Measurements from ENCODE around the gene CHST6. TPM values are rescaled to one million over a fixed set of nuclear protein-coding genes. Genes with fewer than 3 reads are reported as not detected.

CHST6 gene
- total RNA-seq, 1 experiment from 2014 or later: 17.9 TPM

GRCh38 chr16:75459691-75460090 lies 35.5 kb downstream of the CHST6 start:
- H2AFZ ChIP-seq (ENCODE audit: low read depth, low read length, poor library complexity, severe bottlenecking): no peak overlapping the region
- no peaks in the 10 kb centered on the region for H3K27me3 ChIP-seq (ENCODE audit: insufficient read depth, low read length)
- no peak overlapping the region for H3K4me3 ChIP-seq (replicated peaks in 1 of 2; ENCODE audit: low read depth in 1 of 2, low read length in 2 of 2)
- no peak overlapping the region for H3K4me2 ChIP-seq (ENCODE audit: low read length)
- no peaks in the 10 kb centered on the region for H3K9me2 ChIP-seq (ENCODE audit: insufficient read depth)
- DNase-seq (ENCODE audit: low read depth, low spot score): no peak
- CTCF ChIA-PET: no interaction called here
- POLR2A ChIA-PET: no interaction called here
- H3K4me1 ChIP-seq (ENCODE audit: control insufficient read depth in 1 of 2, insufficient read depth in 2 of 2, low read length in 2 of 2): peaks cover 3 to 22% of the 10 kb centered on the region in 2 experiments; a peak in 3 of 4 replicates
- no peaks in the 10 kb centered on the region for H3K9me3 ChIP-seq (ENCODE audit: control insufficient read depth in 1 of 2, insufficient read depth in 1 of 2, low read depth in 1 of 2, low read length in 2 of 2)
- no peak overlapping the region for H3K27ac ChIP-seq (ENCODE audit: low read depth, low read length)
- peaks cover 94% of the 10 kb centered on the region for H3K79me2 ChIP-seq (ENCODE audit: insufficient read depth, low read length)
- no peak for ATAC-seq
- no TSS peak for BruUV-seq (replicated peaks)
- H4K20me1 ChIP-seq (ENCODE audit: insufficient read depth): no peaks in the 10 kb centered on the region
- RAD21 ChIA-PET (ENCODE audit: low non-redundant PET in 1 of 2, low total read pairs in 2 of 2, uncharacterized antibody in 2 of 2, unreplicated experiment in 2 of 2): no interaction called here
- H3K36me3 ChIP-seq (ENCODE audit: control insufficient read depth in 1 of 2, insufficient read depth in 2 of 2, low read length in 2 of 2): no peaks in the 10 kb centered on the region; a peak in 1 of 4 replicates
- H3K9ac ChIP-seq (ENCODE audit: low read length): no peak overlapping the region
- intact Hi-C loops (cut with micrococcal nuclease): no loop called here
- no peak for TF ChIP-seq SIN3A (IDR thresholded peaks at IDR 0.05; ENCODE audit: low read depth)
- TF ChIP-seq, protein P1, sequence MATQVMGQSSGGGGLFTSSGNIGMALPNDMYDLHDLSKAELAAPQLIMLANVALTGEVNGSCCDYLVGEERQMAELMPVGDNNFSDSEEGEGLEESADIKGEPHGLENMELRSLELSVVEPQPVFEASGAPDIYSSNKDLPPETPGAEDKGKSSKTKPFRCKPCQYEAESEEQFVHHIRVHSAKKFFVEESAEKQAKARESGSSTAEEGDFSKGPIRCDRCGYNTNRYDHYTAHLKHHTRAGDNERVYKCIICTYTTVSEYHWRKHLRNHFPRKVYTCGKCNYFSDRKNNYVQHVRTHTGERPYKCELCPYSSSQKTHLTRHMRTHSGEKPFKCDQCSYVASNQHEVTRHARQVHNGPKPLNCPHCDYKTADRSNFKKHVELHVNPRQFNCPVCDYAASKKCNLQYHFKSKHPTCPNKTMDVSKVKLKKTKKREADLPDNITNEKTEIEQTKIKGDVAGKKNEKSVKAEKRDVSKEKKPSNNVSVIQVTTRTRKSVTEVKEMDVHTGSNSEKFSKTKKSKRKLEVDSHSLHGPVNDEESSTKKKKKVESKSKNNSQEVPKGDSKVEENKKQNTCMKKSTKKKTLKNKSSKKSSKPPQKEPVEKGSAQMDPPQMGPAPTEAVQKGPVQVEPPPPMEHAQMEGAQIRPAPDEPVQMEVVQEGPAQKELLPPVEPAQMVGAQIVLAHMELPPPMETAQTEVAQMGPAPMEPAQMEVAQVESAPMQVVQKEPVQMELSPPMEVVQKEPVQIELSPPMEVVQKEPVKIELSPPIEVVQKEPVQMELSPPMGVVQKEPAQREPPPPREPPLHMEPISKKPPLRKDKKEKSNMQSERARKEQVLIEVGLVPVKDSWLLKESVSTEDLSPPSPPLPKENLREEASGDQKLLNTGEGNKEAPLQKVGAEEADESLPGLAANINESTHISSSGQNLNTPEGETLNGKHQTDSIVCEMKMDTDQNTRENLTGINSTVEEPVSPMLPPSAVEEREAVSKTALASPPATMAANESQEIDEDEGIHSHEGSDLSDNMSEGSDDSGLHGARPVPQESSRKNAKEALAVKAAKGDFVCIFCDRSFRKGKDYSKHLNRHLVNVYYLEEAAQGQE (IDR thresholded peaks at IDR 0.05; ENCODE audit: low read depth): no peak

DNA sequence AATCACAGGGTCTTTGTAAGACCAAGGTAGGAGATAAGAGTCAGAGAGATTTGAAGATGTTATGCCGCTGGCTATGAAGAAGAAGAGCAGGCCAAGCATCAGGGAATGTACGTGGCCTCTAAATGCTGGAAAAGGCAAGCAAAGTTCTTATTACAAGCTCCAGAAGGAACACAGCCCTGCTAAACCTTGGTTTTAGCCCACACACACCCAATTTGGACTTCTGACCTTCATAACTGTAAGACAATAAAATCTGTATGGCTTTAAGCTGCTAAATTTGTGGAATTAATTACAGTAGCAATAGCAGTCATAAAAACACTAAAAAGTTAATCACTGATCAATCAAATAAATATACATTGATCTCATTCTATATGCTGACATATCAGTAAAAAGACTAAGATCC lies 36.8 kb downstream of the CHST6 start:
- no peaks in the 10 kb centered on the region for H4K20me1 ChIP-seq (ENCODE audit: insufficient read depth)

More for the DNA sequence above, 36.8 kb downstream of the CHST6 start:
- Histone ChIP-seq H3K27ac (ENCODE audit: low read depth, low read length) (no peak overlapping the region), H3K4me1 (ENCODE audit: control insufficient read depth in 1 of 2, insufficient read depth in 2 of 2, low read length in 2 of 2) (peaks cover 3 to 22% of the 10 kb centered on the region in 2 experiments; a peak in 3 of 4 replicates), H3K4me2 (ENCODE audit: low read length) (no peak overlapping the region), H3K36me3 (ENCODE audit: control insufficient read depth in 1 of 2, insufficient read depth in 2 of 2, low read length in 2 of 2) (no peaks in the 10 kb centered on the region; a peak in 1 of 4 replicates), H3K9me2 (ENCODE audit: insufficient read depth) (no peaks in the 10 kb centered on the region), H3K27me3 (ENCODE audit: insufficient read depth, low read length) (no peaks in the 10 kb centered on the region), H3K79me2 (ENCODE audit: insufficient read depth, low read length) (peaks cover 99% of the 10 kb centered on the region), H3K9ac (ENCODE audit: low read length) (no peak overlapping the region), H3K4me3 (replicated peaks in 1 of 2; ENCODE audit: low read depth in 1 of 2, low read length in 2 of 2) (no peak overlapping the region), H2AFZ (ENCODE audit: low read depth, low read length, poor library complexity, severe bottlenecking) (no peak overlapping the region), H3K9me3 (ENCODE audit: control insufficient read depth in 1 of 2, insufficient read depth in 1 of 2, low read depth in 1 of 2, low read length in 2 of 2) (no peaks in the 10 kb centered on the region)
- DNase-seq (ENCODE audit: low read depth, low spot score): no peak
- no peak for ATAC-seq
- POLR2A ChIA-PET: interaction anchor here (0.6 kb wide), 1 partner anchor 11 kb away, joined by 3 read pairs; no protein-coding TSS in a partner anchor
- intact Hi-C loops (cut with micrococcal nuclease): no loop called here
- no peak for TF ChIP-seq TCF7L2 (IDR thresholded peaks at IDR 0.05; ENCODE audit: borderline replicate concordance, extremely low read depth, insufficient read depth, insufficient read length)
- TF ChIP-seq ELF1 (IDR thresholded peaks at IDR 0.05; ENCODE audit: borderline replicate concordance, low read depth): no peak
- TF ChIP-seq SIN3A (IDR thresholded peaks at IDR 0.05; ENCODE audit: low read depth): no peak
- no peak for TF ChIP-seq CBX3 (IDR thresholded peaks at IDR 0.05; ENCODE audit: low read depth)
- TF ChIP-seq, protein P2, sequence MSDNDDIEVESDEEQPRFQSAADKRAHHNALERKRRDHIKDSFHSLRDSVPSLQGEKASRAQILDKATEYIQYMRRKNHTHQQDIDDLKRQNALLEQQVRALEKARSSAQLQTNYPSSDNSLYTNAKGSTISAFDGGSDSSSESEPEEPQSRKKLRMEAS (IDR thresholded peaks at IDR 0.05): no peak
- no peak for TF ChIP-seq CEBPB (IDR thresholded peaks at IDR 0.05; ENCODE audit: low read depth)
- TF ChIP-seq CTCF (IDR thresholded peaks at IDR 0.05 in 2 of 3, conservative IDR thresholded peaks at IDR 0.05 in 1 of 3; ENCODE audit: borderline replicate concordance in 1 of 3, insufficient read depth in 1 of 3, low read depth in 2 of 3, low read length in 2 of 3): no peak
- CTCF ChIA-PET: no interaction called here
- BruUV-seq (replicated peaks): no TSS peak
- RAD21 ChIA-PET (ENCODE audit: low non-redundant PET in 1 of 2, low total read pairs in 2 of 2, uncharacterized antibody in 2 of 2, unreplicated experiment in 2 of 2): no interaction called here
